IMR-90 (cell line): Measurements from ENCODE around the gene UCK2. TPM values are rescaled to one million over a fixed set of nuclear protein-coding genes. Genes with fewer than 3 reads are reported as not detected.
A peak's percentile ranks its signal among the peaks of the same experiment; 100 is the strongest.

Experiments used
- ATAC-seq: fragments of 200-7000 bp; cut with Tn5 transposase; 2 replicates; pipeline ENCODE4 v1.9.1; 2020; ENCODE audit warnings: low read depth, mild to moderate bottlenecking, moderate library complexity
- BruUV-seq: library from RNA; stranded (reverse); fragments of 400-500 nt; replicated peaks from 2 replicates; lab custom pipeline; 2021; lab: Mats Ljungman, UMichigan
- CTCF ChIA-PET: fragments of 300-600 bp; formaldehyde crosslinking; extraction: SDS; loops from one replicate; lab custom pipeline; 2021; ENCODE audit warnings: antibody characterized with exemption; lab: Yijun Ruan, JAX
- POLR2A ChIA-PET: fragments of 300-600 bp; sonication (Branson Sonifier 250); formaldehyde crosslinking; loops from one replicate; lab custom pipeline; 2022; ENCODE audit warnings: antibody characterized with exemption; ENCODE audit not compliant: unreplicated experiment; lab: Charles Lee
- DNase-seq: peaks from one replicate; pipeline ENCODE4 v3.0.0; 2013
- H2AFZ ChIP-seq: replicated peaks from 2 replicates; pipeline ENCODE3; 2013; ENCODE audit warnings: low read length, mild to moderate bottlenecking; ENCODE audit not compliant: poor library complexity
- H2AK5ac ChIP-seq: 2 replicates; pipeline ENCODE4 v1.6.1; 2013; ENCODE audit warnings: low read depth, low read length, inconsistent platforms
- H2AK9ac ChIP-seq: replicated peaks from 2 replicates; pipeline ENCODE3; 2013; ENCODE audit warnings: mild to moderate bottlenecking, low read depth, low read length, moderate library complexity; ENCODE audit not compliant: poor library complexity
- H2BK120ac ChIP-seq: 2 replicates; pipeline ENCODE4 v1.6.1; 2013; ENCODE audit warnings: low read depth, low read length, inconsistent platforms
- H2BK15ac ChIP-seq: 3 replicates; pipeline ENCODE4 v1.6.1; 2013; ENCODE audit warnings: low read depth, low read length, inconsistent platforms
- H2BK20ac ChIP-seq: 2 replicates; pipeline ENCODE4 v1.6.1; 2013; ENCODE audit warnings: low read depth, mild to moderate bottlenecking, inconsistent platforms, low read length, moderate library complexity
- H2BK5ac ChIP-seq: 2 replicates; pipeline ENCODE4 v1.6.1; 2013; ENCODE audit warnings: mild to moderate bottlenecking, low read depth, low read length, inconsistent platforms; ENCODE audit not compliant: poor library complexity, severe bottlenecking
- H3K14ac ChIP-seq: replicated peaks from 2 replicates; pipeline ENCODE4 v1.6.1; 2013; ENCODE audit warnings: low read depth, low read length, inconsistent platforms
- H3K18ac ChIP-seq: 2 replicates; pipeline ENCODE4 v1.6.1; 2013; ENCODE audit warnings: low read depth, low read length, control low read depth
- H3K23ac ChIP-seq: 2 replicates; pipeline ENCODE4 v1.6.1; 2013; ENCODE audit warnings: low read depth, low read length, inconsistent platforms
- H3K27ac ChIP-seq: 2 replicates; pipeline ENCODE4 v1.5.1; 2013; ENCODE audit warnings: mild to moderate bottlenecking, control low read depth, low read length; ENCODE audit not compliant: insufficient read depth
- H3K27me3 ChIP-seq: 2 replicates; pipeline ENCODE4 v1.6.1; 2013; ENCODE audit warnings: low read length; ENCODE audit not compliant: control insufficient read depth, insufficient read depth
- H3K36me3 ChIP-seq: 2 replicates; pipeline ENCODE4 v1.6.1; 2013; ENCODE audit warnings: low read length, mixed read lengths; ENCODE audit not compliant: control insufficient read depth, insufficient read depth
- H3K4ac ChIP-seq: 2 replicates; pipeline ENCODE4 v1.6.1; 2013; ENCODE audit warnings: low read depth, low read length, inconsistent platforms
- H3K4me1 ChIP-seq: 2 replicates; pipeline ENCODE4 v1.6.1; 2013; ENCODE audit warnings: low read length, mixed read lengths; ENCODE audit not compliant: control insufficient read depth, insufficient read depth
- H3K4me2 ChIP-seq: 2 replicates; pipeline ENCODE4 v1.6.1; 2013; ENCODE audit warnings: low read depth, mild to moderate bottlenecking, control low read depth, low read length, moderate library complexity
- H3K4me3 ChIP-seq: 2 replicates; pipeline ENCODE4 v1.5.1; 2013; ENCODE audit warnings: low read depth, mild to moderate bottlenecking, control low read depth, low read length, moderate library complexity; ENCODE audit not compliant: insufficient read depth
- H3K56ac ChIP-seq: 2 replicates; pipeline ENCODE4 v1.6.1; 2013; ENCODE audit warnings: low read length, inconsistent platforms; ENCODE audit not compliant: insufficient read depth; ENCODE audit errors: extremely low read depth
- H3K79me1 ChIP-seq, 2 experiments: 2 replicates each; pipeline ENCODE4 v1.6.1; 2013; ENCODE audit warnings: low read length in 2 of 2, inconsistent platforms in 1 of 2, low read depth in 1 of 2
- H3K9ac ChIP-seq: 2 replicates; pipeline ENCODE4 v1.6.1; 2013; ENCODE audit warnings: low read depth, low read length, control low read depth
- H3K9me1 ChIP-seq: 2 replicates; pipeline ENCODE4 v1.6.1; 2013; ENCODE audit warnings: low read length, inconsistent platforms; ENCODE audit not compliant: insufficient read depth
- H3K9me3 ChIP-seq: 2 replicates; pipeline ENCODE4 v1.6.1; 2013; ENCODE audit warnings: low read length; ENCODE audit not compliant: control insufficient read depth, insufficient read depth
- H4K20me1 ChIP-seq: 2 replicates; pipeline ENCODE4 v1.6.1; 2013; ENCODE audit warnings: low read length, inconsistent platforms; ENCODE audit not compliant: insufficient read depth
- H4K5ac ChIP-seq: 2 replicates; pipeline ENCODE4 v1.6.1; 2013; ENCODE audit warnings: mild to moderate bottlenecking, low read depth, low read length, control low read depth
- H4K8ac ChIP-seq, 2 experiments: 2 replicates each; pipeline ENCODE4 v1.6.1; 2013; ENCODE audit warnings: low read depth in 2 of 2, low read length in 2 of 2, control low read depth in 1 of 2, inconsistent platforms in 1 of 2
- H4K91ac ChIP-seq: 2 replicates; pipeline ENCODE4 v1.6.1; 2013; ENCODE audit warnings: low read depth, low read length, inconsistent platforms; ENCODE audit not compliant: insufficient read depth
- CHD1 ChIP-seq: IDR thresholded peaks from 2 replicates; pipeline ENCODE4 v1.6.1; 2012; ENCODE audit warnings: low read depth, low read length, improper control_type of control experiment
- MAFK ChIP-seq: IDR thresholded peaks from 2 replicates; pipeline ENCODE4 v1.6.1; 2012; ENCODE audit warnings: low read depth, low read length, improper control_type of control experiment
- WGBS, 2 experiments: methylation state at CpG; one replicate each; pipeline versions ENCODE4 v1.1.5 to v1.1.7; 2013; ENCODE audit warnings: missing lambda C conversion rate in 2 of 2; ENCODE audit not compliant: insufficient read length in 1 of 2; ENCODE audit errors: extremely low coverage in 2 of 2; 5-methylcytosine and 5-hydroxymethylcytosine counted together
- dilution Hi-C: fragments of 300-500 bp; cut with HindIII; formaldehyde crosslinking; loops from one replicate; pipeline ENCODE4 v1.14.3; 2018; ENCODE audit warnings: low sequenced_read_pairs; ENCODE audit not compliant: unreplicated experiment
- in situ Hi-C: fragments of 300-500 bp; cut with MboI; formaldehyde crosslinking; loops from 3 replicates; pipeline ENCODE4 v1.14.3; 2019; ENCODE audit warnings: low sequenced_read_pairs, inconsistent platforms, mixed read lengths
- intact Hi-C: fragments of 100-400 bp; cut with micrococcal nuclease; formaldehyde crosslinking; loops from 2 replicates; pipeline ENCODE4 v1.10.0; 2022
- polyA plus RNA-seq, 3 experiments: library from polyadenylated mRNA; depleted of rRNA; stranded (reverse); fragments of >200 nt; gene quantifications; 2 replicates each; pipeline ENCODE4 v1.2.3, GENCODE V29; 2012; ENCODE audit warnings: low replicate concordance in 1 of 3
- total RNA-seq: library from RNA; depleted of rRNA; stranded (reverse); fragments of >200 nt; gene quantifications from 2 replicates; pipeline ENCODE4 v1.2.3, GENCODE V29; 2012
- TF ChIP-seq, protein P1 (sequence below): conservative IDR thresholded peaks from 2 replicates; pipeline ENCODE4 v1.5.1; 2012; ENCODE audit warnings: mild to moderate bottlenecking, low read depth, low read length, improper control_type of control experiment

The UCK2 gene
- total and polyA plus RNA-seq, 2 of the 4 experiments (the other 2 are of a cell fraction): 83.0 to 87.8 TPM

DNA sequence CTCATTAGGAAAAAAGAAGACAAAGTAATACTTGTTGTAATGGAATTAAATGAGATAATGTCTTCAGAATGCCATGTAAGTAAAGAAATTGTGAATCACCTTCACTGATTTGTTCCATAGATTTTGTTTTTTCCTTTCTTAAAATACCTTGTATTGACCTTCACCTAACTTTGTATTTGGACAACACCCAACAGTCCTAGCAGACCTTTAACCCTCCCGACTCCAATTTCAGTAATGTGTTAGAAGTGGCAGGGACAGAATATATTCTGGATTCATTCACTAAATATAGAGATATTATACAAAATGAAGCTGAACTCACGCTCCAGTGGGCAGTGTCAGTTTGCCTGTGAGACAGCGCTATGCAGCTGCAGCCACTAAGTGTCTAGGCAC lies 57.9 kb downstream of the UCK2 start:
- H3K9ac ChIP-seq: no peak overlapping the region
- H3K4ac ChIP-seq: no peak overlapping the region
- H3K9me3 ChIP-seq: no peaks in the 10 kb centered on the region
- dilution Hi-C loops: no loop called here
- POLR2A ChIA-PET: no interaction called here
- H4K8ac ChIP-seq: no peak overlapping the region
- WGBS, 2 experiments: no CpG with 5 or more reads among the region's 3 CpGs
- CTCF ChIA-PET: interaction anchor here (0.8 to 1.8 kb wide), 2 partner anchors 9 to 14 kb away, joined by 3 to 8 read pairs; no protein-coding TSS in a partner anchor
- H4K5ac ChIP-seq: no peak overlapping the region
- H3K4me3 ChIP-seq: no peak overlapping the region
- H3K18ac ChIP-seq: no peak overlapping the region
- peaks cover 27% of the 10 kb centered on the region for H4K20me1 ChIP-seq
- no peak overlapping the region for H3K27ac ChIP-seq
- H3K79me1 ChIP-seq: peaks cover 63 to 87% of the 10 kb centered on the region in 2 experiments
- peaks cover 23% of the 10 kb centered on the region for H3K9me1 ChIP-seq
- no peaks in the 10 kb centered on the region; the same call in 1 of the 2 replicates for H3K36me3 ChIP-seq
- no peak for TF ChIP-seq CHD1
- TF ChIP-seq, protein P1, sequence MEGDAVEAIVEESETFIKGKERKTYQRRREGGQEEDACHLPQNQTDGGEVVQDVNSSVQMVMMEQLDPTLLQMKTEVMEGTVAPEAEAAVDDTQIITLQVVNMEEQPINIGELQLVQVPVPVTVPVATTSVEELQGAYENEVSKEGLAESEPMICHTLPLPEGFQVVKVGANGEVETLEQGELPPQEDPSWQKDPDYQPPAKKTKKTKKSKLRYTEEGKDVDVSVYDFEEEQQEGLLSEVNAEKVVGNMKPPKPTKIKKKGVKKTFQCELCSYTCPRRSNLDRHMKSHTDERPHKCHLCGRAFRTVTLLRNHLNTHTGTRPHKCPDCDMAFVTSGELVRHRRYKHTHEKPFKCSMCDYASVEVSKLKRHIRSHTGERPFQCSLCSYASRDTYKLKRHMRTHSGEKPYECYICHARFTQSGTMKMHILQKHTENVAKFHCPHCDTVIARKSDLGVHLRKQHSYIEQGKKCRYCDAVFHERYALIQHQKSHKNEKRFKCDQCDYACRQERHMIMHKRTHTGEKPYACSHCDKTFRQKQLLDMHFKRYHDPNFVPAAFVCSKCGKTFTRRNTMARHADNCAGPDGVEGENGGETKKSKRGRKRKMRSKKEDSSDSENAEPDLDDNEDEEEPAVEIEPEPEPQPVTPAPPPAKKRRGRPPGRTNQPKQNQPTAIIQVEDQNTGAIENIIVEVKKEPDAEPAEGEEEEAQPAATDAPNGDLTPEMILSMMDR: no peak
- no peak for TF ChIP-seq MAFK
- intact Hi-C loops: no loop called here
- H3K23ac ChIP-seq: peak overlapping the region; percentile 56; the same call in 1 of the 2 replicates
- DNase-seq: no peak
- no peaks in the 10 kb centered on the region for H3K27me3 ChIP-seq
- no peak overlapping the region for H2BK15ac ChIP-seq
- H2AK5ac ChIP-seq: no peak overlapping the region
- H2BK20ac ChIP-seq: no peak overlapping the region
- H3K56ac ChIP-seq: no peak overlapping the region
- no peak overlapping the region for H2AK9ac ChIP-seq
- no peak for ATAC-seq
- no peak overlapping the region for H2BK120ac ChIP-seq
- no peak overlapping the region for H2BK5ac ChIP-seq
- no peak overlapping the region for H3K4me2 ChIP-seq
- no peak overlapping the region for H2AFZ ChIP-seq
- H3K14ac ChIP-seq: no peak overlapping the region
- no peak overlapping the region for H4K91ac ChIP-seq
- no TSS peak for BruUV-seq
- in situ Hi-C loops: no loop called here
- H3K4me1 ChIP-seq: peaks cover 11% of the 10 kb centered on the region
